GM06990 (cell line): ENCODE results near the gene MUC4.
"Not testable (repeated sequence)": the region's sequence is repeated elsewhere in the genome, so short reads cannot be mapped to it uniquely, and the experiment has no call there.

Source experiments
- DNase-seq: peaks from one replicate; pipeline ENCODE4 v3.0.0-alpha.2; 2011; ENCODE audit not compliant: insufficient read length; ENCODE audit errors: extremely low read depth
- H3K27me3 ChIP-seq: replicated peaks from 2 replicates; pipeline ENCODE4 v1.6.0; 2011; ENCODE audit warnings: low read length; ENCODE audit not compliant: control insufficient read depth, insufficient read depth
- H3K36me3 ChIP-seq: 2 replicates; pipeline ENCODE4 v1.5.1; 2011; ENCODE audit warnings: low read length; ENCODE audit not compliant: control insufficient read depth, insufficient read depth
- H3K4me3 ChIP-seq: replicated peaks from 2 replicates; pipeline ENCODE4 v1.5.1; 2011; ENCODE audit warnings: low read depth, mild to moderate bottlenecking, control low read depth, low read length
- CTCF ChIP-seq: IDR thresholded peaks from 2 replicates; pipeline ENCODE4 v1.5.1; 2011; ENCODE audit warnings: low read length, control low read depth, mild to moderate bottlenecking, inconsistent platforms; ENCODE audit not compliant: insufficient read depth, poor library complexity, severe bottlenecking

Gene MUC4

GRCh38 chr3:195711813-195712534, 99.8 kb downstream of the MUC4 start:
- TF ChIP-seq CTCF, result no peak
- H3K36me3 ChIP-seq, result no peaks in the 10 kb centered on the region
- DNase-seq, result no peak
- no peak overlapping the region for H3K4me3 ChIP-seq
- no peaks in the 10 kb centered on the region for H3K27me3 ChIP-seq

- not testable (repeated sequence) for H3K36me3 ChIP-seq, H3K27me3 ChIP-seq, H3K4me3 ChIP-seq, DNase-seq
Observed at GRCh38 chr3:195711091-195711812, 100.5 kb downstream of the MUC4 start.

GRCh38 chr3:195710126-195710905, 101.4 kb downstream of the MUC4 start:
- H3K27me3 ChIP-seq, DNase-seq, H3K36me3 ChIP-seq, H3K4me3 ChIP-seq: not testable (repeated sequence)

GRCh38 chr3:195709676-195710085, 102.0 kb downstream of the MUC4 start:
- Histone ChIP-seq H3K4me3 (no peak overlapping the region), H3K27me3 (no peaks in the 10 kb centered on the region), H3K36me3 (no peaks in the 10 kb centered on the region)
- no peak for DNase-seq
- TF ChIP-seq CTCF, result no peak

- H3K27me3 ChIP-seq, result no peaks in the 10 kb centered on the region
- no peak overlapping the region for H3K4me3 ChIP-seq
- no peak for DNase-seq
- no peak for TF ChIP-seq CTCF
- H3K36me3 ChIP-seq, result no peaks in the 10 kb centered on the region
Observed at GRCh38 chr3:195708626-195709481, 102.9 kb downstream of the MUC4 start.

- H3K36me3 ChIP-seq, result no peaks in the 10 kb centered on the region
- no peak overlapping the region for H3K4me3 ChIP-seq
- no peak for DNase-seq
- no peak for TF ChIP-seq CTCF
- H3K27me3 ChIP-seq, result no peaks in the 10 kb centered on the region
Observed at GRCh38 chr3:195708061-195708460, 103.7 kb downstream of the MUC4 start.
